Epithelial cell of proximal tubule (primary cell): Measurements from ENCODE around the gene PAQR5. TPM values are rescaled to one million over a fixed set of nuclear protein-coding genes. Genes with fewer than 3 reads are reported as not detected.

Experiments used
- DNase-seq: peaks from one replicate; pipeline ENCODE4 v3.0.0-alpha.2; 2011; ENCODE audit warnings: low read depth
- H3K4me3 ChIP-seq: 2 replicates; pipeline ENCODE4 v1.5.1; 2011; ENCODE audit warnings: low read depth, mild to moderate bottlenecking, low read length
- CTCF ChIP-seq: conservative IDR thresholded peaks from 2 replicates; pipeline ENCODE4 v1.5.1; 2012; ENCODE audit warnings: low read depth, mild to moderate bottlenecking, low read length
- total RNA-seq: library from RNA; depleted of rRNA; stranded (reverse); fragments of >200 nt; gene quantifications from 2 replicates; pipeline ENCODE4 v1.2.3, GENCODE V29; 2015

Gene PAQR5
- total RNA-seq, 1 donor from 2014 or later = 9.5 TPM

- no peak overlapping the region for H3K4me3 ChIP-seq
- DNase-seq = no peak
- no peak for TF ChIP-seq CTCF
These were observed 4.2 kb downstream of the PAQR5 start for GRCh38 chr15:69302929-69303328.

GRCh38 chr15:69303337-69304181, 4.8 kb downstream of the PAQR5 start:
- DNase-seq = no peak
- no peak overlapping the region for H3K4me3 ChIP-seq
- TF ChIP-seq CTCF = peak; percentile 51

GRCh38 chr15:69304182-69304545, 5.5 kb downstream of the PAQR5 start:
- H3K4me3 ChIP-seq = no peak overlapping the region
- DNase-seq = peak; percentile 95
- no peak for TF ChIP-seq CTCF

GRCh38 chr15:69305204-69305931, 6.7 kb downstream of the PAQR5 start:
- no peak for TF ChIP-seq CTCF
- peak overlapping the region; percentile 9 for H3K4me3 ChIP-seq
- peak; percentile 95 for DNase-seq

- TF ChIP-seq CTCF = no peak
- H3K4me3 ChIP-seq = peak overlapping the region; percentile 9
- DNase-seq = no peak
These were observed 7.3 kb downstream of the PAQR5 start for GRCh38 chr15:69305933-69306568.

GRCh38 chr15:69307939-69308338, 9.2 kb downstream of the PAQR5 start:
- no peak overlapping the region for H3K4me3 ChIP-seq
- DNase-seq = no peak
- TF ChIP-seq CTCF = no peak
